ENCODE data around the gene TAF1L. TPM values are rescaled to one million over a fixed set of nuclear protein-coding genes. Genes with fewer than 3 reads are reported as not detected.

TAF1L gene
- total RNA-seq, 2 experiments from 2014 or later: not detected

DNA sequence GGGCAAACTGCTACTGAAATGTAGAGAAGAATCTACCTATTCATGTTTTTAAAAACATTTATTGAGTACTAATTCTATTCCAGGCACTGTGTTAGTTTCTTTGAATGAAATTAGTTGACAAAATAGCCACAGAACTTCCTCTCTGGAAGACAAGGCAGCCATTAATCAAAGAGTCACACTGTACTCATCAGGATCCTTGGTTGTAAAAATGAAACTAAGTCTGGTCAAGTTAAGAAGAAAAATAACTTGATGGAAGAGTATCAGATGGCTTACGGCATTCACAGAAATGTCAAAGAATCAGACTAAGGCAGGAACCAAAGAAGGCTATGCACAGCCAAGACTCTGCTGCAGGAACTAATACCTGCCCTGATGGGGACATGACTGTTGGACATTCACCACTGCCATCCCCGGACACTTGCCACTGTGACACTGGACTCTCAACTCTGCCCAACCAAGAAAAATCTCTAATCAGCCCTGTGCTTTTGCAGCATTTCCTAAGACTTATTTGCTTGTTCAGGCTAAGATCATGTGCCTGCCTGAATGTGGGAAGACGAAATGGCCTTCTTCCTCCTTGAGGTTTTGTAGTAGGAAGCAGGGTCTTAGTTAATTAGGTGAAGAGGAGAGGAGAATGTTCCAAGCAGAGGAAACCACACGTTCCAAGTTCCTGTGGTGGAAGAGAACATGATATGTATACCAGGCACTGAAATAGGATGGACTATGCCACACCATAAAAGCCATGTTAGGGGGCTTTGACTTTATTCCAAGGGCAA is 39.2 kb downstream of the TAF1L start:
- POLR2A ChIA-PET: no interaction called here
- CTCF ChIA-PET: no interaction called here

GRCh38 chr9:32590898-32591297 is 44.6 kb downstream of the TAF1L start:
- CTCF ChIA-PET: no interaction called here
- POLR2A ChIA-PET: no interaction called here

GRCh38 chr9:32590476-32590875 is 45.0 kb downstream of the TAF1L start:
- ChIA-PET CTCF (interaction anchor here (1.6 kb wide), 1 partner anchor 212 kb away, joined by 5 read pairs; no protein-coding TSS in a partner anchor), POLR2A (no interaction called here)

- ChIA-PET POLR2A (interaction anchor here (0.6 kb wide), 1 partner anchor 231 kb away, joined by 12 read pairs; no protein-coding TSS in a partner anchor), CTCF (interaction anchor here (0.7 to 1.6 kb wide), 3 partner anchors 9 to 379 kb away, joined by 4 to 6 read pairs (median 5); no protein-coding TSS in a partner anchor)
Measured at GRCh38 chr9:32589083-32589723, 46.3 kb downstream of the TAF1L start.

- POLR2A ChIA-PET: no interaction called here
- CTCF ChIA-PET: no interaction called here
Measured at GRCh38 chr9:32587901-32588300, 47.6 kb downstream of the TAF1L start.

DNA sequence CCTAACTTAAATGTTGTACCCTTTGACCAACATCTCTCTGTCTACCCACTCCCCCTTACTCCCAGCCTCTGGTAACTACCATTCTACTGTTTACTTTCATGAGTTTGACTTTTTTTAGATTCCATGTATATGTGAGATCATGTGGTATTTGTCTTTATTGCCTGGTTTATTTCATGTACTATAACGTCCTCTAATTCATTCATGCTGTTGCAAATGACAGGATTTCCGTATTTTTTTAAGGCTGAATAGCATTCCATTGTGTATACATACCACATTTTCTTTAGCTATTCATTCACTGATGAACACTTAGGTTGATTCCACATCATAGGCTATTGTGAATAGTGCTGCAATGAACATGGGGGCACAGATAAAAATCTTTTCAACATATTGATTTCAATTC is 50.7 kb downstream of the TAF1L start:
- ChIA-PET CTCF (no interaction called here), POLR2A (no interaction called here)

GRCh38 chr9:32581512-32582143 is 53.8 kb downstream of the TAF1L start:
- CTCF ChIA-PET: interaction anchor here (0.6 to 7.6 kb wide), 8 partner anchors 10 to 395 kb away, joined by 3 to 108 read pairs (median 3); partner anchors contain the start of gene ACO1
- POLR2A ChIA-PET: no interaction called here

- ChIA-PET CTCF (interaction anchor here (0.6 to 7.6 kb wide), 9 partner anchors 8 to 391 kb away, joined by 3 to 108 read pairs (median 4); partner anchors contain the start of gene ACO1), POLR2A (no interaction called here)
Measured at GRCh38 chr9:32580631-32581300, 54.7 kb downstream of the TAF1L start.

DNA sequence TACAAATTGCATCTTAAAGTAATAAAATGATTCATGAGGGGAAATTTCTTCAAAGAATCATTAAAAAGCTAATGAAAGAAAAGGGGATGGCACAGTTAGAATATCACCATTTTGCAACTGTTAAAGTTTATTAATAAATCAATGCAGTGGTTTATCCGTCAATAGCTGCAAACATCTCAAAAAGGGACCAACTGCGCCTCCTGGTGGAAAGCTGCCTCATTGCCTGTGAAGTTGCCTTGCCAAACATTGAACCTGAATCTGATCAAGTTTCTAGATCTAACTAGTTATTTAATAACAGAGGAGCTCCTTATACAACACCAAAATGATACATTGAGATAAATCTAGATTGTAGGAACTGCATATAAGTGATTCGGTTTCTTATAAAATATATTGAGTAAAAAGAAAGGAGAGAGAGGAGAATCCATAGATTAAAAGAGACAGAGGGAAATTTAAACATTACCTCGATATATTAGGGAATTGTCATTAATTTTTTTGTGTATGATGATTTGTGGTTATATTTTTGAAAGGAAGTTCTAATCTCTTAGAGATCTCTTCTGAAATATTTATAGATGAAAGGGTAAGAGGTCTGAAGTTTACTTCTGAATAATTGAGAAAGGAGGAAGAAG is 55.6 kb downstream of the TAF1L start:
- ChIA-PET POLR2A (no interaction called here), CTCF (interaction anchor here (0.5 to 7.6 kb wide), 13 partner anchors 9 to 389 kb away, joined by 3 to 108 read pairs (median 4); partner anchors contain the start of gene ACO1)

Other genes starting within 250 kb of the TAF1L start
- gene RIGI, start 109.5 kb downstream of the TAF1L start, total RNA-seq: 1 to 10 TPM; 4.2 TPM
- 10 to 100 TPM; 14.8 to 18.4 TPM for gene SMIM27, start 83.3 kb downstream of the TAF1L start, total RNA-seq
- gene TOPORS, start 83.1 kb downstream of the TAF1L start, total RNA-seq: 10 to 100 TPM; 16.3 to 16.8 TPM
- gene NDUFB6, start 62.5 kb downstream of the TAF1L start, total RNA-seq: 10 to 100 TPM; 57.8 to 59.9 TPM
- gene TMEM215, start 147.9 kb upstream of the TAF1L start, total RNA-seq: not detected